GM19463 (cell line): ENCODE data around the gene LNP1.
"Not testable (repeated sequence)": the region's sequence is repeated elsewhere in the genome, so short reads cannot be mapped to it uniquely, and the experiment has no call there.

Experiments
- ATAC-seq: cut with Tn5 transposase; IDR thresholded peaks from one replicate; pipeline ENCODE4 v1.9.1; 2021; ENCODE audit warnings: mild to moderate bottlenecking, moderate library complexity; ENCODE audit not compliant: unreplicated experiment

Gene LNP1

GRCh38 chr3:100429187-100429716 is 27.9 kb downstream of the LNP1 start:
- no peak for ATAC-seq

- ATAC-seq, result no peak
Measured at GRCh38 chr3:100436951-100437350, 35.6 kb downstream of the LNP1 start.

- ATAC-seq, result no peak
Measured at GRCh38 chr3:100437721-100438622, 36.6 kb downstream of the LNP1 start.

GRCh38 chr3:100438623-100438974 is 37.3 kb downstream of the LNP1 start:
- ATAC-seq, result no peak

- ATAC-seq, result no peak
Measured at GRCh38 chr3:100440895-100441294, 39.6 kb downstream of the LNP1 start.

- ATAC-seq, result no peak
Measured at GRCh38 chr3:100443690-100444089, 42.4 kb downstream of the LNP1 start.

- ATAC-seq, result not testable (repeated sequence)
Measured at GRCh38 chr3:100447067-100447466, 45.7 kb downstream of the LNP1 start.

- ATAC-seq, result no peak
Measured at GRCh38 chr3:100448079-100448478, 46.7 kb downstream of the LNP1 start.

- ATAC-seq, result no peak
Measured at GRCh38 chr3:100449214-100449613, 47.9 kb downstream of the LNP1 start.

- ATAC-seq, result no peak
Measured at GRCh38 chr3:100454677-100455076, 53.3 kb downstream of the LNP1 start.

GRCh38 chr3:100455841-100456550 is 54.7 kb downstream of the LNP1 start:
- ATAC-seq, result no peak

- no peak for ATAC-seq
Measured at GRCh38 chr3:100456745-100457144, 55.4 kb downstream of the LNP1 start.

- no peak for ATAC-seq
Measured at GRCh38 chr3:100457811-100458210, 56.5 kb downstream of the LNP1 start.

GRCh38 chr3:100458814-100459213 is 57.5 kb downstream of the LNP1 start:
- no peak for ATAC-seq

- ATAC-seq, result peak; percentile 74
Measured at GRCh38 chr3:100463002-100463401, 61.7 kb downstream of the LNP1 start.

GRCh38 chr3:100463646-100464155 is 62.4 kb downstream of the LNP1 start:
- no peak for ATAC-seq

GRCh38 chr3:100465892-100466777 is 64.8 kb downstream of the LNP1 start:
- peak; percentile 45 for ATAC-seq

- ATAC-seq, result no peak
Measured at GRCh38 chr3:100467133-100467532, 65.8 kb downstream of the LNP1 start.

- no peak for ATAC-seq
Measured at GRCh38 chr3:100468676-100469075, 67.3 kb downstream of the LNP1 start.

GRCh38 chr3:100470951-100471350 is 69.6 kb downstream of the LNP1 start:
- no peak for ATAC-seq

- ATAC-seq, result no peak
Measured at GRCh38 chr3:100471444-100471843, 70.1 kb downstream of the LNP1 start.
